Activated T-helper 1 cell treated with anti-CD3 and anti-CD28 coated beads, Interleukin-12 subunit alpha, Interleukin-12 subunit beta, Interleukin-2, Interleukin-4 antibody, amounts not matched to agents 30 ng/mL and 10 ng/mL and 1 ng/mL, durations not matched to agents 14 hours and 24 hours and 36 hours (primary cell): ENCODE measurements around the gene PRKCZ. TPM values are rescaled to one million over a fixed set of nuclear protein-coding genes. Genes with fewer than 3 reads are reported as not detected.
"Not testable (repeated sequence)": the region's sequence is repeated elsewhere in the genome, so short reads cannot be mapped to it uniquely, and the experiment has no call there.

Experiments
- DNase-seq: peaks from one replicate; pipeline ENCODE4 v3.0.0; 2021; ENCODE audit warnings: low spot score
- H3K27ac Mint-ChIP-seq: one replicate; pipeline ENCODE4 v1.8.0; 2021; ENCODE audit warnings: mild to moderate bottlenecking, mixed read lengths
- H3K27me3 Mint-ChIP-seq: one replicate; pipeline ENCODE4 v1.8.0; 2022; ENCODE audit warnings: mild to moderate bottlenecking, moderate library complexity, mixed read lengths; ENCODE audit not compliant: insufficient read depth
- H3K36me3 Mint-ChIP-seq: one replicate; pipeline ENCODE4 v1.8.0; 2021; ENCODE audit warnings: low read depth, mixed read lengths
- H3K4me1 Mint-ChIP-seq: one replicate; pipeline ENCODE4 v1.8.0; 2021; ENCODE audit warnings: low read depth, mixed read lengths
- H3K4me3 Mint-ChIP-seq: one replicate; pipeline ENCODE4 v1.8.0; 2021; ENCODE audit warnings: mild to moderate bottlenecking, moderate library complexity, mixed read lengths
- H3K9me3 Mint-ChIP-seq: one replicate; pipeline ENCODE4 v1.8.0; 2021; ENCODE audit warnings: mixed read lengths
- intact Hi-C: fragments of 100-400 bp; cut with micrococcal nuclease; formaldehyde crosslinking; loops from one replicate; pipeline ENCODE4 v1.15.1; 2024
- total RNA-seq: library from RNA; stranded (reverse); gene quantifications from 2 replicates; pipeline ENCODE4 v1.2.3, GENCODE V29; 2022

The PRKCZ gene
- total RNA-seq, 1 donor from 2014 or later: 4.1 TPM

- H3K9me3 Mint-ChIP-seq, H3K4me3 Mint-ChIP-seq, H3K27me3 Mint-ChIP-seq, H3K36me3 Mint-ChIP-seq, H3K4me1 Mint-ChIP-seq, H3K27ac Mint-ChIP-seq, intact Hi-C loops, DNase-seq: not testable (repeated sequence)
Observed at GRCh38 chr1:2094269-2095158, 44.3 kb downstream of the PRKCZ start.

- H3K4me1 Mint-ChIP-seq: no peaks in the 10 kb centered on the region
- H3K9me3 Mint-ChIP-seq: peaks cover 5% of the 10 kb centered on the region
- no peak overlapping the region for H3K27ac Mint-ChIP-seq
- H3K4me3 Mint-ChIP-seq: no peak overlapping the region
- no peaks in the 10 kb centered on the region for H3K36me3 Mint-ChIP-seq
- intact Hi-C loops: no loop called here
- no peak for DNase-seq
- no peaks in the 10 kb centered on the region for H3K27me3 Mint-ChIP-seq
Observed at GRCh38 chr1:2095394-2095793, 45.2 kb downstream of the PRKCZ start.

GRCh38 chr1:2095981-2096736 lies 45.9 kb downstream of the PRKCZ start:
- no peak overlapping the region for H3K4me3 Mint-ChIP-seq
- H3K4me1 Mint-ChIP-seq: no peaks in the 10 kb centered on the region
- no peaks in the 10 kb centered on the region for H3K36me3 Mint-ChIP-seq
- peaks cover 5% of the 10 kb centered on the region for H3K9me3 Mint-ChIP-seq
- DNase-seq: no peak
- no peaks in the 10 kb centered on the region for H3K27me3 Mint-ChIP-seq
- intact Hi-C loops: no loop called here
- no peak overlapping the region for H3K27ac Mint-ChIP-seq

GRCh38 chr1:2097386-2098300 lies 47.4 kb downstream of the PRKCZ start:
- H3K27ac Mint-ChIP-seq: no peak overlapping the region
- intact Hi-C loops: no loop called here
- no peaks in the 10 kb centered on the region for H3K4me1 Mint-ChIP-seq
- H3K27me3 Mint-ChIP-seq: no peaks in the 10 kb centered on the region
- DNase-seq: no peak
- H3K9me3 Mint-ChIP-seq: peaks cover 5% of the 10 kb centered on the region
- H3K36me3 Mint-ChIP-seq: no peaks in the 10 kb centered on the region
- H3K4me3 Mint-ChIP-seq: no peak overlapping the region

- Mint-ChIP-seq H3K9me3 (peaks cover 5% of the 10 kb centered on the region), H3K36me3 (no peaks in the 10 kb centered on the region), H3K27ac (no peak overlapping the region), H3K4me3 (no peak overlapping the region), H3K4me1 (no peaks in the 10 kb centered on the region), H3K27me3 (no peaks in the 10 kb centered on the region)
- no peak for DNase-seq
- intact Hi-C loops: no loop called here
Observed at GRCh38 chr1:2098301-2098698, 48.1 kb downstream of the PRKCZ start.

- no peak overlapping the region for H3K27ac Mint-ChIP-seq
- H3K9me3 Mint-ChIP-seq: peaks cover 5% of the 10 kb centered on the region
- intact Hi-C loops: no loop called here
- no peaks in the 10 kb centered on the region for H3K27me3 Mint-ChIP-seq
- H3K4me1 Mint-ChIP-seq: no peaks in the 10 kb centered on the region
- no peak overlapping the region for H3K4me3 Mint-ChIP-seq
- H3K36me3 Mint-ChIP-seq: no peaks in the 10 kb centered on the region
- no peak for DNase-seq
Observed at GRCh38 chr1:2098839-2099785, 48.9 kb downstream of the PRKCZ start.

GRCh38 chr1:2099886-2100779 lies 49.9 kb downstream of the PRKCZ start:
- intact Hi-C loops: no loop called here
- no peaks in the 10 kb centered on the region for H3K4me1 Mint-ChIP-seq
- DNase-seq: no peak
- H3K36me3 Mint-ChIP-seq: no peaks in the 10 kb centered on the region
- no peak overlapping the region for H3K4me3 Mint-ChIP-seq
- no peak overlapping the region for H3K27ac Mint-ChIP-seq
- no peaks in the 10 kb centered on the region for H3K27me3 Mint-ChIP-seq
- H3K9me3 Mint-ChIP-seq: peaks cover 5% of the 10 kb centered on the region

- intact Hi-C loops: no loop called here
- no peaks in the 10 kb centered on the region for H3K36me3 Mint-ChIP-seq
- no peak for DNase-seq
- H3K9me3 Mint-ChIP-seq: peaks cover 5% of the 10 kb centered on the region
- H3K27ac Mint-ChIP-seq: no peak overlapping the region
- no peaks in the 10 kb centered on the region for H3K4me1 Mint-ChIP-seq
- H3K27me3 Mint-ChIP-seq: no peaks in the 10 kb centered on the region
- no peak overlapping the region for H3K4me3 Mint-ChIP-seq
Observed at GRCh38 chr1:2100780-2101108, 50.5 kb downstream of the PRKCZ start.

GRCh38 chr1:2101531-2101930 lies 51.3 kb downstream of the PRKCZ start:
- H3K4me3 Mint-ChIP-seq: no peak overlapping the region
- intact Hi-C loops: no loop called here
- no peak overlapping the region for H3K27ac Mint-ChIP-seq
- no peak for DNase-seq
- no peaks in the 10 kb centered on the region for H3K4me1 Mint-ChIP-seq
- peaks cover 5% of the 10 kb centered on the region for H3K9me3 Mint-ChIP-seq
- no peaks in the 10 kb centered on the region for H3K36me3 Mint-ChIP-seq
- H3K27me3 Mint-ChIP-seq: no peaks in the 10 kb centered on the region

- H3K9me3 Mint-ChIP-seq: peaks cover 5% of the 10 kb centered on the region
Observed at GRCh38 chr1:2101946-2102345, 51.7 kb downstream of the PRKCZ start.

GRCh38 chr1:2102753-2103152 lies 52.5 kb downstream of the PRKCZ start:
- DNase-seq: no peak
- Mint-ChIP-seq H3K36me3 (no peaks in the 10 kb centered on the region), H3K4me3 (no peak overlapping the region), H3K27me3 (no peaks in the 10 kb centered on the region), H3K9me3 (peaks cover 3% of the 10 kb centered on the region), H3K27ac (no peak overlapping the region), H3K4me1 (no peaks in the 10 kb centered on the region)
- intact Hi-C loops: no loop called here

More at GRCh38 chr1:2101946-2102345, 51.7 kb downstream of the PRKCZ start:
- no peaks in the 10 kb centered on the region for H3K27me3 Mint-ChIP-seq
- no peaks in the 10 kb centered on the region for H3K4me1 Mint-ChIP-seq
- no peak overlapping the region for H3K4me3 Mint-ChIP-seq
- H3K36me3 Mint-ChIP-seq: no peaks in the 10 kb centered on the region
- intact Hi-C loops: no loop called here
- no peak overlapping the region for H3K27ac Mint-ChIP-seq
- DNase-seq: no peak
